H9 (cell line): ENCODE data around the gene PJA2. TPM values are rescaled to one million over a fixed set of nuclear protein-coding genes. Genes with fewer than 3 reads are reported as not detected.

Experiments used
- DNase-seq: peaks from one replicate; pipeline ENCODE4 v3.0.0-alpha.2; 2017
- H2AFZ ChIP-seq: one replicate; pipeline ENCODE4 v1.6.1; 2013; ENCODE audit warnings: mild to moderate bottlenecking, low read length, control low read depth, moderate library complexity
- H2AK5ac ChIP-seq: 2 replicates; pipeline ENCODE4 v1.6.1; 2013; ENCODE audit warnings: low read length, control low read depth, mixed read lengths; ENCODE audit not compliant: insufficient read length
- H2BK120ac ChIP-seq: one replicate; pipeline ENCODE4 v1.6.1; 2013; ENCODE audit warnings: low read depth, mild to moderate bottlenecking, low read length, control low read depth, inconsistent platforms; ENCODE audit not compliant: poor library complexity, severe bottlenecking
- H2BK12ac ChIP-seq: 2 replicates; pipeline ENCODE4 v1.6.1; 2013; ENCODE audit warnings: low read length, control low read depth, mixed read lengths, low read depth; ENCODE audit not compliant: insufficient read length
- H2BK15ac ChIP-seq: 2 replicates; pipeline ENCODE4 v1.6.1; 2013; ENCODE audit warnings: low read depth, low read length, control low read depth
- H2BK20ac ChIP-seq: one replicate; pipeline ENCODE4 v1.6.1; 2013; ENCODE audit warnings: low read depth, mild to moderate bottlenecking, low read length, control low read depth, inconsistent platforms; ENCODE audit not compliant: poor library complexity, severe bottlenecking
- H2BK5ac ChIP-seq: 2 replicates; pipeline ENCODE4 v1.6.1; 2013; ENCODE audit warnings: low read length, control low read depth, mixed read lengths; ENCODE audit not compliant: insufficient read length
- H3K14ac ChIP-seq: 2 replicates; pipeline ENCODE4 v1.6.1; 2013; ENCODE audit warnings: low read length, control low read depth; ENCODE audit not compliant: insufficient read depth
- H3K18ac ChIP-seq: 2 replicates; pipeline ENCODE4 v1.6.1; 2013; ENCODE audit warnings: low read depth, mild to moderate bottlenecking, mixed read lengths, low read length, control low read depth; ENCODE audit not compliant: insufficient read length
- H3K23ac ChIP-seq: 2 replicates; pipeline ENCODE4 v1.6.1; 2013; ENCODE audit warnings: low read length, control low read depth, mixed read lengths, low read depth; ENCODE audit not compliant: insufficient read length
- H3K23me2 ChIP-seq: 2 replicates; pipeline ENCODE4 v1.6.1; 2013; ENCODE audit warnings: low read depth, mild to moderate bottlenecking, mixed read lengths, low read length, control low read depth; ENCODE audit not compliant: insufficient read length, poor library complexity, severe bottlenecking
- H3K27ac ChIP-seq: 2 replicates; pipeline ENCODE4 v1.5.1; 2013; ENCODE audit warnings: low read length, control low read depth, mixed read lengths, low read depth; ENCODE audit not compliant: insufficient read length
- H3K27me3 ChIP-seq: 2 replicates; pipeline ENCODE4 v1.6.1; 2013; ENCODE audit warnings: low read length, control low read depth, inconsistent platforms; ENCODE audit not compliant: insufficient read depth
- H3K4ac ChIP-seq: 2 replicates; pipeline ENCODE4 v1.6.1; 2013; ENCODE audit warnings: low read depth, mild to moderate bottlenecking, control low read depth, inconsistent platforms, low read length, moderate library complexity
- H3K4me1 ChIP-seq: 2 replicates; pipeline ENCODE4 v1.6.1; 2013; ENCODE audit warnings: low read length, control low read depth, inconsistent platforms; ENCODE audit not compliant: insufficient read depth
- H3K4me2 ChIP-seq: 2 replicates; pipeline ENCODE4 v1.6.1; 2013; ENCODE audit warnings: low read length, control low read depth, mixed read lengths; ENCODE audit not compliant: insufficient read length, insufficient read depth
- H3K56ac ChIP-seq: 2 replicates; pipeline ENCODE4 v1.6.1; 2013; ENCODE audit warnings: low read depth, mild to moderate bottlenecking, mixed read lengths, low read length, control low read depth; ENCODE audit not compliant: insufficient read length
- H3K79me1 ChIP-seq: 2 replicates; pipeline ENCODE4 v1.6.1; 2013; ENCODE audit warnings: low read depth, mild to moderate bottlenecking, moderate library complexity, low read length, control low read depth, inconsistent platforms; ENCODE audit not compliant: insufficient read depth, poor library complexity, severe bottlenecking
- H3K79me2 ChIP-seq: 2 replicates; pipeline ENCODE4 v1.6.1; 2013; ENCODE audit warnings: low read length, control low read depth, inconsistent platforms; ENCODE audit not compliant: insufficient read depth
- H3K9ac ChIP-seq: 2 replicates; pipeline ENCODE4 v1.6.1; 2013; ENCODE audit warnings: low read length, control low read depth, mixed read lengths; ENCODE audit not compliant: insufficient read length; ENCODE audit errors: extremely low read depth
- H3K9me3 ChIP-seq: one replicate; pipeline ENCODE4 v1.6.1; 2013; ENCODE audit warnings: low read depth, low read length, inconsistent platforms; ENCODE audit not compliant: control insufficient read depth
- H3T11ph ChIP-seq: one replicate; pipeline ENCODE4 v1.6.1; 2013; ENCODE audit warnings: mild to moderate bottlenecking, low read length, control low read depth, inconsistent platforms
- H4K20me1 ChIP-seq: one replicate; pipeline ENCODE4 v1.6.1; 2013; ENCODE audit not compliant: control insufficient read depth, insufficient read length, insufficient read depth
- H4K5ac ChIP-seq: 2 replicates; pipeline ENCODE4 v1.6.1; 2013; ENCODE audit warnings: low read depth, mild to moderate bottlenecking, mixed read lengths, low read length, control low read depth; ENCODE audit not compliant: insufficient read length
- H4K8ac ChIP-seq: replicated peaks from 2 replicates; pipeline ENCODE4 v1.6.1; 2013; ENCODE audit warnings: low read length, control low read depth, mixed read lengths, low read depth; ENCODE audit not compliant: insufficient read length
- H4K91ac ChIP-seq: 2 replicates; pipeline ENCODE4 v1.6.1; 2013; ENCODE audit warnings: low read depth, mild to moderate bottlenecking, moderate library complexity, mixed read lengths, low read length, control low read depth; ENCODE audit not compliant: insufficient read length
- H3K27ac Mint-ChIP-seq, 3 experiments: 2 replicates in 2 of 3; 3 replicates in 1 of 3; pipeline ENCODE4 v1.8.0; 2020 to 2021; ENCODE audit warnings: mixed read lengths in 3 of 3, mild to moderate bottlenecking in 1 of 3, moderate library complexity in 1 of 3
- H3K27me3 Mint-ChIP-seq: 2 replicates; pipeline ENCODE4 v1.8.0; 2021; ENCODE audit warnings: low read depth, mild to moderate bottlenecking, moderate library complexity, mixed read lengths
- H3K36me3 Mint-ChIP-seq, 3 experiments: 2 replicates in 2 of 3; 3 replicates in 1 of 3; pipeline ENCODE4 v1.8.0; 2020 to 2021; ENCODE audit warnings: low read depth in 3 of 3, mixed read lengths in 3 of 3; ENCODE audit not compliant: insufficient read depth in 1 of 3
- H3K4me1 Mint-ChIP-seq, 2 experiments: 2 replicates each; pipeline ENCODE4 v1.8.0; 2020; ENCODE audit warnings: mixed read lengths in 2 of 2
- H3K4me3 Mint-ChIP-seq, 2 experiments: 2 replicates in 1 of 2; 3 replicates in 1 of 2; pipeline ENCODE4 v1.8.0; 2020 to 2021; ENCODE audit warnings: mild to moderate bottlenecking in 2 of 2, mixed read lengths in 2 of 2, moderate library complexity in 1 of 2
- H3K9me3 Mint-ChIP-seq, 2 experiments: 2 replicates in 1 of 2; 3 replicates in 1 of 2; pipeline ENCODE4 v1.8.0; 2020; ENCODE audit warnings: mild to moderate bottlenecking in 2 of 2, mixed read lengths in 2 of 2, moderate library complexity in 1 of 2
- CTCF ChIP-seq: fragments of 200-600 bp; sonication (generic); conservative IDR thresholded peaks from 3 replicates; pipeline ENCODE4 v1.8.0; 2021; ENCODE audit warnings: antibody characterized with exemption, mild to moderate bottlenecking
- WGBS: extraction: QIAGEN DNeasy Blood & Tissue Kit; methylation state at CpG from one replicate; pipeline ENCODE4 v1.1.7; 2013; ENCODE audit warnings: missing lambda C conversion rate, low lambda C conversion rate, mixed read lengths; ENCODE audit not compliant: insufficient read length; ENCODE audit errors: extremely low coverage; 5-methylcytosine and 5-hydroxymethylcytosine counted together
- total RNA-seq: library from RNA; stranded (reverse); gene quantifications from 2 replicates; pipeline ENCODE4 v1.2.1, GENCODE V29; 2021

Gene PJA2
- total RNA-seq, 1 experiment from 2014 or later = 41.5 TPM

GRCh38 chr5:109297900-109298299, 111.9 kb downstream of the PJA2 start:
- H2AK5ac ChIP-seq = no peak overlapping the region
- H4K5ac ChIP-seq = no peak overlapping the region
- H3T11ph ChIP-seq = no peak overlapping the region
- DNase-seq = no peak
- no peak overlapping the region for H3K23ac ChIP-seq
- no peaks in the 10 kb centered on the region for H4K20me1 ChIP-seq
- TF ChIP-seq CTCF = no peak
- H2BK15ac ChIP-seq = no peak overlapping the region
- H3K56ac ChIP-seq = no peak overlapping the region
- H3K79me1 ChIP-seq = no peaks in the 10 kb centered on the region
- H2AFZ ChIP-seq = no peak overlapping the region
- H3K18ac ChIP-seq = no peak overlapping the region
- no peak overlapping the region for H2BK12ac ChIP-seq
- H2BK5ac ChIP-seq = no peak overlapping the region
- no peak overlapping the region for H3K27ac ChIP-seq
- H4K91ac ChIP-seq = no peak overlapping the region
- no peaks in the 10 kb centered on the region for H3K27me3 ChIP-seq
- Mint-ChIP-seq H3K27ac (no peak overlapping the region; a peak in 1 of 7 replicates), H3K27me3 (no peaks in the 10 kb centered on the region), H3K4me3 (no peak overlapping the region), H3K9me3 (0 out of 5 replicates have a peak, but pooled peaks cover 0 to 3% of the 10 kb centered on the region in 2 experiments), H3K36me3 (no peaks in the 10 kb centered on the region), H3K4me1 (peaks cover 11 to 14% of the 10 kb centered on the region in 2 experiments)
- no peak overlapping the region for H2BK20ac ChIP-seq
- H3K79me2 ChIP-seq = no peaks in the 10 kb centered on the region
- no peaks in the 10 kb centered on the region; the same call in 1 of the 2 replicates for H3K4me1 ChIP-seq
- H3K23me2 ChIP-seq = no peaks in the 10 kb centered on the region
- no peak overlapping the region; the same call in 1 of the 2 replicates for H3K14ac ChIP-seq
- H4K8ac ChIP-seq = no peak overlapping the region
- H3K9me3 ChIP-seq = no peaks in the 10 kb centered on the region
- no peak overlapping the region for H2BK120ac ChIP-seq
- no CpG with 5 or more reads among the region's 9 CpGs for WGBS
- no peak overlapping the region for H3K4ac ChIP-seq
- H3K9ac ChIP-seq = no peak overlapping the region
- no peak overlapping the region for H3K4me2 ChIP-seq
